Suprapubic skin (tissue), 4 donors: ENCODE measurements around the gene SLC6A19.

Experiments
- EP300 ChIP-seq: sonication (generic); formaldehyde crosslinking; IDR thresholded peaks from one replicate; pipeline ENCODE4 v1.6.1; 2017; ENCODE audit warnings: antibody characterized with exemption
- POLR2A ChIP-seq, 2 donors: fragments of 450-650 bp; IDR thresholded peaks; one replicate each; pipeline ENCODE4 v1.6.1; 2017; ENCODE audit warnings: antibody characterized with exemption in 2 of 2, mild to moderate bottlenecking in 2 of 2, moderate library complexity in 2 of 2
- POLR2AphosphoS5 ChIP-seq, 3 donors: sonication (generic); formaldehyde crosslinking; IDR thresholded peaks; one replicate each; pipeline ENCODE4 v1.6.1; 2017; ENCODE audit warnings: antibody characterized with exemption in 3 of 3
- TF ChIP-seq, protein P1 (sequence below), 2 donors: fragments of 200-600 bp in 1 of 2; fragments of 450-650 bp in 1 of 2; sonication (generic) in 1 of 2; IDR thresholded peaks; one replicate each; pipeline ENCODE4 v1.5.1; 2016 to 2019; ENCODE audit warnings: antibody characterized with exemption in 2 of 2, mild to moderate bottlenecking in 1 of 2, moderate library complexity in 1 of 2

DNA sequence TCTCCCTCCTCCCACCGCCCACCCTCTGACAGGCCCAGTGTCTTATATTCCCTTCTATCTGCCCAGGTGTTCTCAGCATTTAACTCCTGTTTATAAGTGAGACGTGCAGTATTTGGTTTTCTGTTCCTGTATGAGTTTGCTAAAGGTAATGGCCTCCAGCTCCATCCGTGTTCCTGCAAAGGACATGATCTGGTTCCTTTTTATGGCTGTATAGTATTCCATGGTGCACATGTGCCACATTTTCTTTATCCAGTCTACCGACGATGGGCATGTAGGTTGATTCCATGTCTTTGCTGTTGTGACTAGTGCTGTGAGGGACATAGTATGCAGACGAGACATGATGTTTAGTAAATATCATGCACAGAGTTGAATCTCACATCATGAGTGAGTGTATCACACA, 7.0 kb upstream of the SLC6A19 start:
- TF ChIP-seq, protein P1, sequence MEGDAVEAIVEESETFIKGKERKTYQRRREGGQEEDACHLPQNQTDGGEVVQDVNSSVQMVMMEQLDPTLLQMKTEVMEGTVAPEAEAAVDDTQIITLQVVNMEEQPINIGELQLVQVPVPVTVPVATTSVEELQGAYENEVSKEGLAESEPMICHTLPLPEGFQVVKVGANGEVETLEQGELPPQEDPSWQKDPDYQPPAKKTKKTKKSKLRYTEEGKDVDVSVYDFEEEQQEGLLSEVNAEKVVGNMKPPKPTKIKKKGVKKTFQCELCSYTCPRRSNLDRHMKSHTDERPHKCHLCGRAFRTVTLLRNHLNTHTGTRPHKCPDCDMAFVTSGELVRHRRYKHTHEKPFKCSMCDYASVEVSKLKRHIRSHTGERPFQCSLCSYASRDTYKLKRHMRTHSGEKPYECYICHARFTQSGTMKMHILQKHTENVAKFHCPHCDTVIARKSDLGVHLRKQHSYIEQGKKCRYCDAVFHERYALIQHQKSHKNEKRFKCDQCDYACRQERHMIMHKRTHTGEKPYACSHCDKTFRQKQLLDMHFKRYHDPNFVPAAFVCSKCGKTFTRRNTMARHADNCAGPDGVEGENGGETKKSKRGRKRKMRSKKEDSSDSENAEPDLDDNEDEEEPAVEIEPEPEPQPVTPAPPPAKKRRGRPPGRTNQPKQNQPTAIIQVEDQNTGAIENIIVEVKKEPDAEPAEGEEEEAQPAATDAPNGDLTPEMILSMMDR (IDR thresholded peaks at IDR 0.05), result no peak
- TF ChIP-seq POLR2A (IDR thresholded peaks at IDR 0.05), result no peak
- no peak for TF ChIP-seq POLR2AphosphoS5 (IDR thresholded peaks at IDR 0.05)
- no peak for TF ChIP-seq EP300
